Stimulated activated naive CD8-positive, alpha-beta T cell treated with anti-CD3 and anti-CD28 coated beads, Interleukin-15, Interleukin-2, amounts not matched to agents 100 ng/mL and 50 ng/mL, for 24 hours (primary cell): ENCODE data around the gene TCF23.
"Not testable (repeated sequence)": the region's sequence is repeated elsewhere in the genome, so short reads cannot be mapped to it uniquely, and the experiment has no call there.

Source experiments
- H3K27ac Mint-ChIP-seq: one replicate; pipeline ENCODE4 v1.8.0; 2021; ENCODE audit warnings: mild to moderate bottlenecking, mixed read lengths
- H3K27me3 Mint-ChIP-seq: one replicate; pipeline ENCODE4 v1.8.0; 2021; ENCODE audit warnings: mixed read lengths
- H3K36me3 Mint-ChIP-seq: one replicate; pipeline ENCODE4 v1.8.0; 2021; ENCODE audit warnings: low read depth, mixed read lengths
- H3K4me1 Mint-ChIP-seq: one replicate; pipeline ENCODE4 v1.8.0; 2021; ENCODE audit warnings: low read depth, mixed read lengths
- H3K4me3 Mint-ChIP-seq: one replicate; pipeline ENCODE4 v1.8.0; 2021; ENCODE audit warnings: mild to moderate bottlenecking, mixed read lengths
- H3K9me3 Mint-ChIP-seq: one replicate; pipeline ENCODE4 v1.8.0; 2021; ENCODE audit warnings: mixed read lengths

Gene TCF23

DNA sequence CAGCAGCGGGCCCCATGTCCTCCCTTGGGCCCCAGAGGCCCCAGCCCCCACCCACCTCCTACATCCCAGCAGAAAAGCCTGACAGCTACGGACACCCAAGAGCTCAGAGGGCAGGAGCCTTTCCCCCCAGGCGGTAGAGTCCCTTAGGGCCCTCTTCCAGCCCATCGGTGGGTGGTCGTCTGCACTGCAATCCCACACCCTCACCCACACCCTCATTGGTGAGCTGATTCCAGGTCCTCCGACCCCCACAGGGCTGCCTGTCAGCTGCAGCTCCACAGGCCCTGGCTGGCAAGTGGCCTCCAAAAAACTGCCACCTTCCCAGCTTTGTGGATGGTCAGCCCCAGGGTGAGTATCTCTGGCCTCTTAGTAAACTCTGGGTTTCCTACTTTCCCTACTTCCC lies 10.5 kb downstream of the TCF23 start:
- H3K27ac Mint-ChIP-seq, result no peak overlapping the region
- H3K4me3 Mint-ChIP-seq, result no peak overlapping the region
- no peaks in the 10 kb centered on the region for H3K9me3 Mint-ChIP-seq
- no peaks in the 10 kb centered on the region for H3K4me1 Mint-ChIP-seq
- no peaks in the 10 kb centered on the region for H3K27me3 Mint-ChIP-seq
- H3K36me3 Mint-ChIP-seq, result no peaks in the 10 kb centered on the region

DNA sequence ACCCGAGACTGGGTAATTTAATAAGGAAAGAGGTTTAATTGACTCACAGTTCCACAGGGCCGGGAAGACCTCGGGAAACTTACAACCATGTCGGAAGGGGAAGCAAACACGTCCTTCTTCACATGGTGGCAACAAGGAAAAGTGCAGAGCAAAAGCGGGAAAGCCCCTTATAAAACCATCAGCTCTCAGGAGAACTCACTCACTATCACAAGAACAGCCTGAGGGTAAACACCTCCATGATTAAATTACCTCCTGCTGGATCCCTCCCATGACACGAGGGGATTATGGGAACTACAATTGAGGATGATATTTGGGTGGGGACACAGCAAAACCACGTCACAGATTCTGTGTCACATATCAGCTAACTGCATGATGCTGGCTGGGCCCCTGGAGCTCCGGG lies 11.4 kb downstream of the TCF23 start:
- no peaks in the 10 kb centered on the region for H3K9me3 Mint-ChIP-seq
- peaks cover 4% of the 10 kb centered on the region for H3K4me1 Mint-ChIP-seq
- H3K27ac Mint-ChIP-seq, result no peak overlapping the region
- H3K36me3 Mint-ChIP-seq, result no peaks in the 10 kb centered on the region
- no peak overlapping the region for H3K4me3 Mint-ChIP-seq
- H3K27me3 Mint-ChIP-seq, result no peaks in the 10 kb centered on the region

DNA sequence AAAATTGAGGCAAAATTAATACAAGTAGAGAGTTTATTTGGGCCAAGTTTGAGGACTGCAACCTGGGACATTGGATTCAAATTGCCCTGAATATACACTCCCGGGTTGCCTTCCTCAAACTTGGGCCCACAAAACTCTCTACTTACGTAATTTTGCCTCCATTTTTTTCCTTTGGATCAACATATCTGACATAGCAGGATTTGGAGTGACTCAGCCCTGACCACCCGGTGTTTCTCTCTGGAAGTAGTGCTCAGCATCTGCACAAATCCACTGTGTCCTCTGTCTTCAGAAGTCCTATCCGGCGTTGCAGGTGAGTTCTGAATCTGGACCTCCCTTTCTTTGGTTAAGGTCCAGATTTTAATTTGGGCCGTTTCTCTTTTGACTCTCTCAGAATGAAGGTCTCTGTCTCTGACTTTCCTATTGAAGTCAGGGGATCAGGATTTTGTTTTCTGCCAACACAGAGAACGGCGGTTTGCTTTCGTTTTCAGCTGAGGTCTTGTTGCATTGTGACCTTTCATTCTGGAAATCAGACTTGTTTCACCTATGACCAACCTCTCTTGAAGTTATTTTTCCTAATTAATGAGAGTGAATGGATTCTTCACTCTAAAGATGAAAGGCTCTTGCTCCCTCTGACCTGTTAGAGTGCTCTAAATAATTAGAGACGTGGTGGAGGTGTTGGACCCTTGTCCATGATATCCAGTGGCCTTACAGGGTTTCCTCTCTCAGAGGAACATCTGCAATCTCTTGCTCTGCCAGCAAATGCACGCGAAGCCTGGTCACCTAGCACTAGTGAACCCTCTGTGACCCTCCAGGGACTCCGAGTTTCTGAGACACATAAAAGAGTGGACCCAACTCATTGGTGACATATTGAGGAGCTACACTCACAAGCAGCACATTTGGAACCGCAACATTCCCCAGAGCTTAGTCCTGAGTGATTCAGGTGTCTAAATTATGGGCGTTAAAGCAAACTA lies 13.6 kb downstream of the TCF23 start:
- no peak overlapping the region for H3K4me3 Mint-ChIP-seq
- H3K4me1 Mint-ChIP-seq, result peaks cover 4% of the 10 kb centered on the region
- H3K9me3 Mint-ChIP-seq, result no peaks in the 10 kb centered on the region
- H3K36me3 Mint-ChIP-seq, result no peaks in the 10 kb centered on the region
- H3K27ac Mint-ChIP-seq, result no peak overlapping the region
- no peaks in the 10 kb centered on the region for H3K27me3 Mint-ChIP-seq

DNA sequence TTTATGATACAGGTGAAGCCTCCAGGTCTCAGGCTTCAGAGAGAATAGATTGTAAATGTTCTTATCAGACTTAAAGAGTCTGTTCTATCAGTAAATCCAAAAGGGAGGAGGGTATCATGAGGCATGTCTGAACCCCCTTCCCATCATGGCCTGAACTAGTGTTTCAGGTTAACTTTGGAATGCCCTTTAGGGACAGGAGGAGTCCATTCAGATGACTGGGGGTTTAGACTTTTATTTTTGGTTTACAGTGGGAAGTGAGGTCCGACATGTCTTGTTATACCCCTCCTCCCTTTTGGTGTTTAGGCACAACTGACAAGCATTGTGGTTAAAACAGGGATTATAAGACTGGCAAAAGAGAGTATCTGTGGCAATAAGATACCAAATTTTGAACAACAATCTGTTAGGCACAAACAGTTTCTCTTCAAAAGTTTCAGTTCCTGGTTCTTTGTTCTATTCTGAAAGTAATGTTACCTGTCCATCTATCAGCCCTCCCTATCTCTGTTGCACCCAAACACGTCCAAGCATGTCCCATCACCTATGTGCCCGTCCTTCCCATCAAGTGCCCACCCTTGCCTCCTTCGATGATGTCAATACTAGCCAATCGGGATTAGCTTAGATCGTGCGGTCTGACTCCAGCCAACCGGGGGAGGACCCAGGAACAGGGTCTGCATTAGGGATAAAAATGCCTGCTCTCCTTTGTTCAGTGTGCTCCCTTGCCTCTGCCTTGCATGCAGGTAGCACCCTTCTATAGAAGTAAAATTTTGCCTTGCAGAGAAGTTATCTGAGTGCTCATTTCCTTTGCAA lies 16.4 kb downstream of the TCF23 start:
- H3K4me1 Mint-ChIP-seq, result peaks cover 4% of the 10 kb centered on the region
- H3K36me3 Mint-ChIP-seq, result no peaks in the 10 kb centered on the region
- no peak overlapping the region for H3K4me3 Mint-ChIP-seq
- no peak overlapping the region for H3K27ac Mint-ChIP-seq
- no peaks in the 10 kb centered on the region for H3K27me3 Mint-ChIP-seq
- no peaks in the 10 kb centered on the region for H3K9me3 Mint-ChIP-seq

DNA sequence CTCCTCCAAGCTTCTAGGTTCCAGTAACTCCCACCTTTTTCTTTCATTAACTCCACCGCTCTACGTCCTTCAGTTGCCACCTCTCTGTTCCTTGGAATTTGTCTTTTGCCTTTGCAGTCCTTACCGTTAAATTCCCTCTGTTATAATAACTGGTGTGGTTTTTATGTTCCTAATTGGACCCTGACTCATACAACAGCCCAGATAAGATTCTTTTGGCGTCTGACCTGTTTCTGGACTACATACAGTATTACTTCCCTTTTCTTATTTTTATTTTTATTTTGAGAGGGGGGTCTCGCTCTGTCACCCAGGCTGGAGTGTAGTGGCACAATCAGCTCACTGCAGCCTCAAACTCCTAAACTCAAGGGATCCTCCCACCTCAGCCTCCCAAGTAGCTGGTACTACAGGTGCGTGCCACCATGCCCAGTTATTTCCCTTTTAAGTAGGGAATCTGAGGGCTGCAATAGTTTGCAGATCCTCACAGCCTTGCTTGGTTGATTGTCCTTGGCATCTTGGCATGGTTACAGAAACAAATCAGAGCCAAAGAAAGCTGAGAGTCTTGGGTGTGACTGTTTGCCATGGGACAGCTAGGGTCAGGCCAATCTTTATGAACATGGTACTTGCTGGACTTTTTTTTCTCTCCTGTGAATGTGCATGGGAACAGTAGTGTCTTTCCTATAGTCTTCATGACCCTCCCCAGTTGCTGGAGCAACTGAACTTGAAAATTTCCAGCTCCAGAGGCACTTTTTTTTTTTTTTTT lies 22.0 kb downstream of the TCF23 start:
- H3K27ac Mint-ChIP-seq, result no peak overlapping the region
- H3K36me3 Mint-ChIP-seq, result no peaks in the 10 kb centered on the region
- no peak overlapping the region for H3K4me3 Mint-ChIP-seq

DNA sequence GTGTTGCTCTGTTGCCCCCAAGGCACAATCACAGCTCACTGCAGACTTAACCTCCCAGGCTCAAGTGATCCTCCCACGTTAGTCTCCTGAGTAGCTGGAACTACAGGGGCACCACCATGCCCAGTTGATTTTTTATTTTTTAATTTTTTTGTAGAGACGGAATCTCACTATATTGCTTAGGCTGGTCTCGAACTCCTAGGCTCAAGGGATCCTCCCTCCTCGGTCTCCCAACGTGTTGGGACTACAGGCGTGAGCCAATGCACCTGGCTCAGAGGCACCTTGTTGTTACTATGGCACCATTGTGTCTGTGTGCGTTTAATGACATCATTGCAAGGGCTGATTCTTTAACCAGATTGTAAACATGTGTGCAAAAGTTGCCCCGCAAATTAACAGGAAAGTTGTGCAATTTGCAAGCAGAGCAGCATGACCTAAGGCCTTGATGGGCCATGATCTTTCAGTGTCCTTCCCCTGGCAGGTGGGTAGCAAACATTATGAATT lies 22.6 kb downstream of the TCF23 start:
- H3K27me3 Mint-ChIP-seq, result peaks cover 9% of the 10 kb centered on the region

More for the DNA sequence above, 22.0 kb downstream of the TCF23 start:
- Mint-ChIP-seq H3K27me3 (peaks cover 8% of the 10 kb centered on the region), H3K9me3 (no peaks in the 10 kb centered on the region), H3K4me1 (peaks cover 4% of the 10 kb centered on the region)

DNA sequence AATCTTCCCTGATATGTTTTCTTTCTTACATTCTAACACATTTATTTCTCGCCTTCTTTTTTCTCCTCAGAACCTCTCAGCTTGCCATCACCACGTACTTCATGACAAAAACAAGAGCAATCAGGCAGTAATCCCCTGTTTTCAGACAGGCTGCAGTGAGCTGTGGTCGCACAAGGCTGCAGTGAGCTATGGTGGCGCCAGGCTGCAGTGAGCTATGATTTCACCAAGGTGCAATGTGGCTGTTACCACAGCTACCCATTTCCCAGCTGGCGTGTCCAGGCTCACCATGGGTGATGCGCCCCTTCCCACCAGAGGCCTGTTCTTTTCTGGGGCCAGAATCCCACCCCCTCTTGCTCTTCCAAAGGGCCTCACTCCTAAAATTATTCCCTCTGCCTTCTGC lies 25.8 kb downstream of the TCF23 start:
- Mint-ChIP-seq H3K4me1 (peaks cover 4% of the 10 kb centered on the region), H3K4me3 (no peak overlapping the region), H3K9me3 (no peaks in the 10 kb centered on the region), H3K36me3 (no peaks in the 10 kb centered on the region), H3K27ac (no peak overlapping the region), H3K27me3 (peaks cover 18% of the 10 kb centered on the region)

More for the DNA sequence above, 22.6 kb downstream of the TCF23 start:
- Mint-ChIP-seq H3K36me3 (no peaks in the 10 kb centered on the region), H3K27ac (no peak overlapping the region), H3K9me3 (no peaks in the 10 kb centered on the region), H3K4me3 (no peak overlapping the region), H3K4me1 (peaks cover 4% of the 10 kb centered on the region)

DNA sequence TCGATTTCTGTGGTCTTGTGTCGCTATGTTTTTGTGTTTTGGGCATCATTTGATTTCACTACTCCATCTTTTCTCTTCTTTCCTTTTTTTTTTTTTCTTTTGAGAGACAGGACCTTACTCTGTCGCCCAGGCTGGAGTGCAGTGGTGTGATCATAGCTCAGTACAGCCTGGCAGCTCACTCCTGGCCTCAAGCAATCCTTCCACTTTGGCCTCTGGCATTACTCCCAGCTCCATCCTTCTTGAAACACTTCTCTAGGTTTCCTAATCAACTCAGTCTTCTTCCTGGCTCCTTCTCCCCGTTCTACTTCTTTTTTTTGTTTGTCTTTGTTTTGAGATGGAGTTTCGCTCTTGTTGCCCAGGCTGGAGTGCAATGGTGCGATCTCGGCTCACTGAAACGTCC lies 26.5 kb downstream of the TCF23 start:
- Mint-ChIP-seq H3K27me3 (peaks cover 22% of the 10 kb centered on the region), H3K36me3 (no peaks in the 10 kb centered on the region), H3K27ac (no peak overlapping the region), H3K4me3 (no peak overlapping the region), H3K9me3 (no peaks in the 10 kb centered on the region), H3K4me1 (peaks cover 4% of the 10 kb centered on the region)

DNA sequence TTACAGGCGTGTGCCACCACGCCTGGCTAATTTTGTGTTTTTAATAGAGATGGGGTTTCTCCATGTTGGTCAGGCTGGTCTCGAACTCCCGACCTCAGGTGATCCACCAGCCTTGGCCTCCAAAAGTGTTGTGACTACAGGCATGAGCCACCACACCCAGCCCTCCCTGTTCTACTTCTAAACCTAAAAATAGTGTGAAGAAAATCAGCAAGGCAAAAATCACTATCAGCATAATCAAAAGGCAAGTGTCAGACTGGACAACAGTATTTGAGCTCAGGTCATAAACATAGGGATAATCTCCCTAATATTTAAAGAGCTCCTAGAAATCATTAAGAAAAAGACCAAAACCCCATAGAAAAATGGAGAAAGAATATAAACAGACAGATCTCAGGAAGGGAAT lies 27.0 kb downstream of the TCF23 start:
- not testable (repeated sequence) for H3K4me3 Mint-ChIP-seq, H3K36me3 Mint-ChIP-seq, H3K27ac Mint-ChIP-seq, H3K4me1 Mint-ChIP-seq, H3K9me3 Mint-ChIP-seq
- peaks cover 20% of the 10 kb centered on the region for H3K27me3 Mint-ChIP-seq

DNA sequence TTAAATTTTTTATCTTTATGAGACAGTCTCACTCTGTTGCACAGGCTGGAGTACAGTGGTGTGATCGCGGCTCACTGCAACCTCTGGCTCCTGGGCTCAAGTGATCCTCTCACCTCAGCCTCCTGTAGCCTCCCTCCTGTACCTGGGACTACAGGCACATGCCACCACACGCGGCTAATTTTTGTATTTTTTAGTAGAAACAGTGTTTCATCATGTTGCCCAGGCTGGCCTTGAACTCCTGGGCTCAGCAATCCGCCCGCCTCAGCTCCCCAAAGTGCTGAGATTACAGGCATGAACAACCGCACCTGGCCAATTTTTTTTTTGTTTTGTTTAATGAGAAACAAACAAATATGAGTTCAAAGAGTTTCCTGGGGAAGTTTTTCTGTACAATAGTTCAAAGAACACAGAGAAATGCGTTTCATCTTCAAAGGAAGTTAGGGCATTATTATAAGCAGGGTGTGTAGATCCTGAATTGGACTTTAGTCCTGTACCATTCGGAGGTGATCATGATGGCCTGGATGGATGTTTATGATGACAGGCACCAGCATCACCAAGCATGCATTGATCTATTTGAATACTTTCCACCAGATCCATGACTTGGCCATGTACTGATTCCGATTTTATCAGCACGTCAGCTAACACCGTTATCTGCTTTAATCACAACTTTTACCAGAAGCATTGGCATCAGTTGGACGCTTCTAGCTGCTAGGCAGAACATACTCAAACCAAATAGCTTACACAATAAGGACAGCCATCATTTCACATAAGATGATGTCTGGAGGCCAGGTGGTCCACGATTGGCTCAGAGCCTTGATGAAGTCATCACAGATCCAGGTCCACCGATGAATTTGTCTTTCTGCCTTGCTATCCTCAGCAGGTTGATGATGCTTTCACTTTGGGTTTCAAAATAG lies 28.9 kb downstream of the TCF23 start:
- Mint-ChIP-seq H3K27me3 (peaks cover 28% of the 10 kb centered on the region), H3K9me3 (no peaks in the 10 kb centered on the region), H3K36me3 (no peaks in the 10 kb centered on the region), H3K27ac (no peak overlapping the region), H3K4me3 (no peak overlapping the region), H3K4me1 (no peaks in the 10 kb centered on the region)

DNA sequence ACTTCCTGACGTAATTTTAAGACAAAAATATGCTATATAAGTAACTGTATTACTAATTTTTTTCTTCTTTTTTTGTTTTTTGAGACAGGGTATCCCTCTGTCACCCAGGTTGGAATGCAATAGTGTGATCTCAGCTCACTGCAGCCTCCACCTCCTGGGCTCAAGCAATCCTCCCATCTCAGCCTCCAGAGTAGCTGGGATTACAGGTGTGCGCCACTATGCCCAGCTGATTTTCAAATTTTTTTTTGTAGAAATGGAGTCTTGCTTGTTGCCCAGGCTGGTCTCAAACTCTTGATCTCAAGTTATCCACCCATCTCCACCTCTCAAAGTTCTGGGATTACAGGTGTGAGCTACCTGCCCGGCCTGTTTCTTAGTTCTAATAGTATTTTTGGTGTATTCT lies 29.7 kb downstream of the TCF23 start:
- Mint-ChIP-seq H3K27ac (no peak overlapping the region), H3K4me3 (no peak overlapping the region), H3K36me3 (no peaks in the 10 kb centered on the region), H3K27me3 (peaks cover 28% of the 10 kb centered on the region), H3K4me1 (no peaks in the 10 kb centered on the region), H3K9me3 (no peaks in the 10 kb centered on the region)

DNA sequence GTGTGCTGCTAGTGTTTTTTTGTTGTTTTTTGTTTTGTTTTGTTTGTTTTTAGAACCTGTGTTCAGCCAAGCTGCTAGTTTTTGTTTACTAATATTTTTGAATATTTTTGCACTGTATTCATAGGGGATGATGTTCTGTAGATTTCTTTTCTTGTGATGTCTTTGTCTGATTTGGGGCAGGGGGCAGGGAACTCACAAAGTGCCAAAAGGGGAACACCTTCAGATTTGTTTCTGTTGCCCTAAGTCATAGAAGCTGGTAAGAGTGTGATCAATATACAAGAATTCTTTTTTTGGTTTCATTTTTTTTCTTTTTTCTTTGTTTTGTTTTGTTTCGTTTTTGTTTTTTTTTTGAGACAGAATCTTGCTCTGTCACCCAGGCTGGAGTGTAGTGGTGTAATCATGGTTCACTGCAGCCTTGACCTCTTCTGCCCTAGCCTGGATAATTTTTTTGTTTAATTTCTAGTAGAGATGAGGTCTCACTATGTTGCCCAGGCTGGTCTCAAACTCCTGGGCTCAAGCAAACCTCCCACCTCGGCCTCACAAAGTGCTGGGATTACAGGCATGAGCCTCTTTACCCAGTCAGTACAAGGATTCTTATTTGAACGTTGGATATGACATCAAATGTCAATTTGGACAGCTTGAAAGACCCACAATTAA lies 30.7 kb downstream of the TCF23 start:
- H3K27me3 Mint-ChIP-seq, result peaks cover 35% of the 10 kb centered on the region
- no peaks in the 10 kb centered on the region for H3K36me3 Mint-ChIP-seq
- H3K27ac Mint-ChIP-seq, result no peak overlapping the region
- H3K4me3 Mint-ChIP-seq, result no peak overlapping the region
- H3K4me1 Mint-ChIP-seq, result no peaks in the 10 kb centered on the region
- no peaks in the 10 kb centered on the region for H3K9me3 Mint-ChIP-seq

DNA sequence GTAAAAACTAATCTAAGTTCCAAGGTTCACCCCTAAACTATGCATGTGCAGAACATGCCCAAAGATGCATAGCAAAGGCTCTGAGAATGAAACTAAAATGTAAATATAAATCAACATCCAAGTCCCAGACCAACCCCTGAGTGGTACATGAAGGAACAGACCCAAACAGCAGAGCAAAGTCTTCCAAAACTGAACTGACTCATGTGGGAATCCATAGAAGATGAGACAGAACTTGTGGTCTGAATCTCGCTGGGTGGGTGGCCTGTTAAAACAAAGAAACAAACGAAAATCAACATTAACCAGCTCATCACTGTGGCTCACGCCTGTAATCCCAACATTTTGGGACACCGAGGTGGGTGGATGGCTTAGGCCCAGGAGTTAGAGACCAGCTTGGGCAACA lies 33.5 kb downstream of the TCF23 start:
- H3K4me3 Mint-ChIP-seq, result no peak overlapping the region
- H3K9me3 Mint-ChIP-seq, result no peaks in the 10 kb centered on the region
- no peaks in the 10 kb centered on the region for H3K4me1 Mint-ChIP-seq
- no peak overlapping the region for H3K27ac Mint-ChIP-seq
- H3K36me3 Mint-ChIP-seq, result no peaks in the 10 kb centered on the region
- H3K27me3 Mint-ChIP-seq, result peaks cover 31% of the 10 kb centered on the region
